Natural killer cell (primary cell): ENCODE results near the gene DCDC2. TPM values are rescaled to one million over a fixed set of nuclear protein-coding genes. Genes with fewer than 3 reads are reported as not detected.

Source experiments
- ATAC-seq, 3 donors: fragments of 150-1000 bp in 2 of 3; fragments of 200-7000 bp in 1 of 3; cut with Tn5 transposase; 1 replicate in 1 of 3; 2 replicates in 2 of 3; pipeline ENCODE4 v1.10.0; 2021; ENCODE audit warnings: mild to moderate bottlenecking in 2 of 3, moderate library complexity in 2 of 3
- DNase-seq, 2 donors: peaks; one replicate each; pipeline versions ENCODE4 v3.0.0 to v3.0.0-alpha.2; 2013 to 2021; ENCODE audit warnings: mixed read lengths in 1 of 2
- H3K27ac ChIP-seq: one replicate; pipeline ENCODE4 v1.5.1; 2013; ENCODE audit warnings: mild to moderate bottlenecking, low read length
- H3K27me3 ChIP-seq: one replicate; pipeline ENCODE4 v1.6.1; 2013; ENCODE audit warnings: low read length; ENCODE audit not compliant: control insufficient read depth, insufficient read depth
- H3K36me3 ChIP-seq: one replicate; pipeline ENCODE4 v1.6.1; 2013; ENCODE audit warnings: low read length; ENCODE audit not compliant: control insufficient read depth, insufficient read depth
- H3K4me1 ChIP-seq: one replicate; pipeline ENCODE4 v1.6.1; 2013; ENCODE audit warnings: low read length; ENCODE audit not compliant: control insufficient read depth, insufficient read depth
- H3K4me3 ChIP-seq: one replicate; pipeline ENCODE4 v1.5.1; 2013; ENCODE audit warnings: low read length
- H3K9me3 ChIP-seq: one replicate; pipeline ENCODE4 v1.6.1; 2013; ENCODE audit warnings: low read length; ENCODE audit not compliant: control insufficient read depth, insufficient read depth
- H3K27ac Mint-ChIP-seq, 2 donors: one replicate each; pipeline ENCODE4 v1.8.0; 2022; ENCODE audit warnings: mild to moderate bottlenecking in 2 of 2, mixed read lengths in 2 of 2, moderate library complexity in 1 of 2
- H3K27me3 Mint-ChIP-seq, 2 donors: one replicate each; pipeline ENCODE4 v1.8.0; 2022; ENCODE audit warnings: low read depth in 2 of 2, mixed read lengths in 2 of 2
- H3K36me3 Mint-ChIP-seq: one replicate; pipeline ENCODE4 v1.8.0; 2022; ENCODE audit warnings: mixed read lengths
- H3K4me1 Mint-ChIP-seq, 2 donors: one replicate each; pipeline ENCODE4 v1.8.0; 2022; ENCODE audit warnings: mixed read lengths in 2 of 2
- H3K4me3 Mint-ChIP-seq: one replicate; pipeline ENCODE4 v1.8.0; 2022; ENCODE audit warnings: mild to moderate bottlenecking, moderate library complexity, mixed read lengths
- H3K9me3 Mint-ChIP-seq, 2 donors: one replicate each; pipeline ENCODE4 v1.8.0; 2022; ENCODE audit warnings: mixed read lengths in 2 of 2
- WGBS: methylation state at CpG from one replicate; pipeline ENCODE4 v1.1.7; 2013; ENCODE audit warnings: missing lambda C conversion rate; ENCODE audit not compliant: insufficient coverage; 5-methylcytosine and 5-hydroxymethylcytosine counted together
- intact Hi-C: fragments of 100-400 bp; cut with micrococcal nuclease; formaldehyde crosslinking; loops from one replicate; pipeline ENCODE4 v1.14.2; 2022
- total RNA-seq, 4 donors: library from RNA; stranded (reverse); fragments of 120-200 nt in 1 of 4; gene quantifications; one replicate each; pipeline versions ENCODE4 v1.2.3 to v1.2.4, GENCODE V29; 2013 to 2022
- TF ChIP-seq, protein P1 (sequence below): fragments of 200-600 bp; IDR thresholded peaks from one replicate; pipeline ENCODE4 v1.8.0; 2022; ENCODE audit warnings: antibody characterized with exemption

DCDC2 gene
- total RNA-seq = not detected
- total RNA-seq (2013) = 0.02 TPM

DNA sequence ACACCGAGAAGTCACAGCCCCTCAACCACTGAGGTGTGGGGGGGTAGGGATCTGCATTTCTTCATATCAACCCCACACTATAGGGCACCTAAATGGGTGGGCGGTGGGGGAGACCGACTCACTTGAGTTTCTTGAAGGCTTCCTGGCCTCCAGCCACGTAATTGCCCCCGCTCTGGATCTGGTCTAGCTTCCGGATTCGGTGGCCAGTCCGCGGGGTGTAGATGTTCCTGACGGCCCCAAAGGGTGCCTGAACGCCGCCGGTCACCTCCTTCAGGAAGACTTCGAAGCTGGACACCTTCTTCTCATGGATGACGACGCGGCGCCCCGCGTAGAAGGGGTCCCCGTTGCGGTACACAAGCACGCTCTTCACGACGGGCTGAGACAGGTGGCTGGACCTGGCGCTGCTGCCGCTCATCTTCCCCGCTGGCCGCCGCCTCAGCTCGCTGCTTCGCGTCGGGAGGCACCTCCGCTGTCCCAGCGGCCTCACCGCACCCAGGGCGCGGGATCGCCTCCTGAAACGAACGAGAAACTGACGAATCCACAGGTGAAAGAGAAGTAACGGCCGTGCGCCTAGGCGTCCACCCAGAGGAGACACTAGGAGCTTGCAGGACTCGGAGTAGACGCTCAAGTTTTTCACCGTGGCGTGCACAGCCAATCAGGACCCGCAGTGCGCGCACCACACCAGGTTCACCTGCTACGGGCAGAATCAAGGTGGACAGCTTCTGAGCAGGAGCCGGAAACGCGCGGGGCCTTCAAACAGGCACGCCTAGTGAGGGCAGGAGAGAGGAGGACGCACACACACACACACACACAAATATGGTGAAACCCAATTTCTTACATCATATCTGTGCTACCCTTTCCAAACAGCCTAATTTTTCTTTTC lies at the start of gene DCDC2:
DCDC2 (minus strand) TSS at position 724 of the 883 bp plus-strand sequence; CDS start at position 415, 309 bp downstream.
- H3K4me3 Mint-ChIP-seq = peak within 1 kb of the TSS; percentile 75
- no peaks in the 10 kb centered on the region for H3K36me3 Mint-ChIP-seq
- Histone ChIP-seq H3K27me3 (peaks cover 4% of the 10 kb centered on the region), H3K36me3 (no peaks in the 10 kb centered on the region), H3K9me3 (no peaks in the 10 kb centered on the region), H3K4me3 (no peak within 1 kb of the TSS), H3K4me1 (peaks cover 19% of the 10 kb centered on the region), H3K27ac (no peak within 1 kb of the TSS)
- WGBS = 14% methylated on average over 60 of the region's 61 CpGs
- H3K27me3 Mint-ChIP-seq = peaks cover 10 to 31% of the 10 kb centered on the region in 2 donors
- DNase-seq (peak in 1 of 2 donors; percentile 57), ATAC-seq (peak in 2 of 3 donors; percentile 27 to 36)
- no peak within 1 kb of the TSS for H3K27ac Mint-ChIP-seq
- H3K9me3 Mint-ChIP-seq = no peaks in the 10 kb centered on the region
- intact Hi-C loops = no loop called here
- TF ChIP-seq, protein P1, sequence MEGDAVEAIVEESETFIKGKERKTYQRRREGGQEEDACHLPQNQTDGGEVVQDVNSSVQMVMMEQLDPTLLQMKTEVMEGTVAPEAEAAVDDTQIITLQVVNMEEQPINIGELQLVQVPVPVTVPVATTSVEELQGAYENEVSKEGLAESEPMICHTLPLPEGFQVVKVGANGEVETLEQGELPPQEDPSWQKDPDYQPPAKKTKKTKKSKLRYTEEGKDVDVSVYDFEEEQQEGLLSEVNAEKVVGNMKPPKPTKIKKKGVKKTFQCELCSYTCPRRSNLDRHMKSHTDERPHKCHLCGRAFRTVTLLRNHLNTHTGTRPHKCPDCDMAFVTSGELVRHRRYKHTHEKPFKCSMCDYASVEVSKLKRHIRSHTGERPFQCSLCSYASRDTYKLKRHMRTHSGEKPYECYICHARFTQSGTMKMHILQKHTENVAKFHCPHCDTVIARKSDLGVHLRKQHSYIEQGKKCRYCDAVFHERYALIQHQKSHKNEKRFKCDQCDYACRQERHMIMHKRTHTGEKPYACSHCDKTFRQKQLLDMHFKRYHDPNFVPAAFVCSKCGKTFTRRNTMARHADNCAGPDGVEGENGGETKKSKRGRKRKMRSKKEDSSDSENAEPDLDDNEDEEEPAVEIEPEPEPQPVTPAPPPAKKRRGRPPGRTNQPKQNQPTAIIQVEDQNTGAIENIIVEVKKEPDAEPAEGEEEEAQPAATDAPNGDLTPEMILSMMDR = no peak
- peaks cover 15 to 21% of the 10 kb centered on the region in 2 donors for H3K4me1 Mint-ChIP-seq

- Histone ChIP-seq H3K36me3 (peaks cover 27% of the 10 kb centered on the region), H3K4me3 (no peak overlapping the region), H3K9me3 (no peaks in the 10 kb centered on the region), H3K27ac (no peak overlapping the region), H3K4me1 (peaks cover 10% of the 10 kb centered on the region), H3K27me3 (no peaks in the 10 kb centered on the region)
- Mint-ChIP-seq H3K27ac (peak overlapping the region in 1 of 2 donors; percentile 13), H3K27me3 (peaks cover 0 to 10% of the 10 kb centered on the region in 2 donors), H3K36me3 (no peaks in the 10 kb centered on the region), H3K4me1 (peaks cover 18% of the 10 kb centered on the region in 2 donors), H3K9me3 (no peaks in the 10 kb centered on the region), H3K4me3 (peak overlapping the region; percentile 6)
- TF ChIP-seq, protein P1 = no peak
- ATAC-seq (no peak), DNase-seq (no peak)
- 94% methylated on average over 5 of the region's 5 CpGs for WGBS
- intact Hi-C loops = no loop called here
Measured at GRCh38 chr6:24405262-24405661, 47.4 kb upstream of the DCDC2 start.

DNA sequence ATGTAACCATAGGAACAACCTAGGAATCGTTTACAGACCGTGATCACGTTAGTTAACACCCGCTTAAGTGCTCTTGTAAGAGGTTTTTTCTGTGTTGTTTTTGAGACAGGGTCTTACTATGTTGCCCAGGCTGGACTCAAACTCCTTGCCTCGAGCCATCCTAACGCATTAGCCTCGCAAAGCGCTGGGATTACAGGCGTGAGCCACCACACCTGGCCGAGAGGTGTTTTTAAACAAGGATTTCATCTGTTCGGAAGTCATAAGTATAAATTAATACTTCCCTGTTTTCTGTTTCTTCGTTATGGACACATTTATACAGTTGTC lies 45.6 kb upstream of the DCDC2 start:
- no peaks in the 10 kb centered on the region for H3K36me3 Mint-ChIP-seq
- ATAC-seq (no peak), DNase-seq (no peak)
- peak overlapping the region; percentile 98 for H3K4me3 Mint-ChIP-seq
- Histone ChIP-seq H3K27me3 (no peaks in the 10 kb centered on the region), H3K27ac (no peak overlapping the region), H3K4me1 (peaks cover 10% of the 10 kb centered on the region), H3K9me3 (no peaks in the 10 kb centered on the region), H3K36me3 (peaks cover 15% of the 10 kb centered on the region), H3K4me3 (peak overlapping the region; percentile 74)
- WGBS = 13% methylated on average over 12 of the region's 12 CpGs
- H3K27ac Mint-ChIP-seq = peak overlapping the region; percentile 84 to 87
- TF ChIP-seq, protein P1 = no peak
- H3K27me3 Mint-ChIP-seq = peaks cover 13 to 22% of the 10 kb centered on the region in 2 donors
- intact Hi-C loops = no loop called here
- H3K4me1 Mint-ChIP-seq = peaks cover 18% of the 10 kb centered on the region in 2 donors
- H3K9me3 Mint-ChIP-seq = no peaks in the 10 kb centered on the region
